ENCODE measurements around the gene GRID1. TPM values are rescaled to one million over a fixed set of nuclear protein-coding genes. Genes with fewer than 3 reads are reported as not detected.

Gene GRID1
- polyA plus RNA-seq, 1 donor (not counting 4 experiments of a cell fraction or from before 2014, with no cell fraction given): 0.01 TPM

DNA sequence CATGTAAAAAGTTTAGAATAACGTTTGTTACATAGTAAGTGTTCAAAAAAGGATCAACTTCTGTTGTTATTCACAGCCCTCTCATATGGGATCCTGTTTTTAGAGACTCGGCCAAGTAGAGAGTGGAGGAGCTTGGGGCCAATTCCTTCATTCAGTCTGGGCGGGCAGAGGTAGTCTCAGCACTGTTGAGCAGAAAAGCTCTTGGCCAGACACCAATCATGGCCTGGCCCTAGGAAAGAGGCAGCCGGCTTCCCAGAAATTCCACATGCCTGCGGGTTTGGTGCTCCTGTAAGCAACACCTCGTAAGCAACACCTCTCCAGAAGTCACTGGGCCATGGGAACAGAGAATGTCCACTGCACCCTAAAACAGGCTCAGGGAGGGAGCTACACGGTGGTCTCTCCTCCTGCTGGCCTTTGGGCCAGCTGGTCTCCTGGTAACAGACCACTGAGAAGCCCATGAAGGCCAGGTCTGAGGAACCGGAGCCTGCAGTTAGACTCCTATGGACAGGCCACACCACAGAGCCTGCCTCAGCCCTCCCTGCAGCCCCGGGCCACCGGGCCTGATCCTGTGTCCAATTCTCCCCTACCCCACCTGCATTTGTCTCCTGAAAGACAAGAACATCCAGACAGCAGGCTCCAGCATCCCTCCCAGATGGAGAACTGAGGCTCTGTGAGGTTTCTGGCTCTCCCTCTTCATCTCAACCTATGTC is 149.1 kb downstream of the GRID1 start:
- no peak overlapping the region for H2AFZ ChIP-seq (ENCODE audit: control insufficient read depth, low read length)
- H3K9me1 ChIP-seq (ENCODE audit: control insufficient read depth, extremely low read depth, insufficient read depth, low read length): no peaks in the 10 kb centered on the region
- H3K4me1 ChIP-seq (ENCODE audit: control insufficient read depth, extremely low read depth, insufficient read depth, low read length): no peaks in the 10 kb centered on the region
- no peaks in the 10 kb centered on the region for H4K20me1 ChIP-seq (ENCODE audit: control insufficient read depth, extremely low read depth, insufficient read depth, low read length)
- H3K4me2 ChIP-seq (ENCODE audit: control insufficient read depth, extremely low read depth, insufficient read depth, low read depth, low read length): no peak overlapping the region
- no peaks in the 10 kb centered on the region for H3K79me2 ChIP-seq (ENCODE audit: control insufficient read depth, insufficient read depth, low read length)
- no peaks in the 10 kb centered on the region for H3K36me3 ChIP-seq (ENCODE audit: control insufficient read depth in 2 of 2, extremely low read depth in 1 of 2, insufficient read depth in 2 of 2, low read length in 2 of 2)
- DNase-seq (ENCODE audit: low read depth, low spot score): no peak
- no peak overlapping the region for H3K27ac ChIP-seq (ENCODE audit: control insufficient read depth, insufficient read depth, low read length)
- no peak overlapping the region for H3K9ac ChIP-seq (ENCODE audit: control insufficient read depth, extremely low read depth, insufficient read depth, low read length)
- H3K9me3 ChIP-seq (ENCODE audit: control insufficient read depth, low read depth, low read length): no peaks in the 10 kb centered on the region
- H3K4me3 ChIP-seq (ENCODE audit: control insufficient read depth in 2 of 3, extremely low read depth in 1 of 3, insufficient read depth in 2 of 3, low read depth in 1 of 3, low read length in 3 of 3): no peak overlapping the region
- dilution Hi-C loops (cut with MboI; ENCODE audit: extremely low pct_ligation_motif_present, low sequenced_read_pairs): no loop called here
- TF ChIP-seq, protein P1, sequence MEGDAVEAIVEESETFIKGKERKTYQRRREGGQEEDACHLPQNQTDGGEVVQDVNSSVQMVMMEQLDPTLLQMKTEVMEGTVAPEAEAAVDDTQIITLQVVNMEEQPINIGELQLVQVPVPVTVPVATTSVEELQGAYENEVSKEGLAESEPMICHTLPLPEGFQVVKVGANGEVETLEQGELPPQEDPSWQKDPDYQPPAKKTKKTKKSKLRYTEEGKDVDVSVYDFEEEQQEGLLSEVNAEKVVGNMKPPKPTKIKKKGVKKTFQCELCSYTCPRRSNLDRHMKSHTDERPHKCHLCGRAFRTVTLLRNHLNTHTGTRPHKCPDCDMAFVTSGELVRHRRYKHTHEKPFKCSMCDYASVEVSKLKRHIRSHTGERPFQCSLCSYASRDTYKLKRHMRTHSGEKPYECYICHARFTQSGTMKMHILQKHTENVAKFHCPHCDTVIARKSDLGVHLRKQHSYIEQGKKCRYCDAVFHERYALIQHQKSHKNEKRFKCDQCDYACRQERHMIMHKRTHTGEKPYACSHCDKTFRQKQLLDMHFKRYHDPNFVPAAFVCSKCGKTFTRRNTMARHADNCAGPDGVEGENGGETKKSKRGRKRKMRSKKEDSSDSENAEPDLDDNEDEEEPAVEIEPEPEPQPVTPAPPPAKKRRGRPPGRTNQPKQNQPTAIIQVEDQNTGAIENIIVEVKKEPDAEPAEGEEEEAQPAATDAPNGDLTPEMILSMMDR (optimal IDR thresholded peaks at IDR 0.05 in 1 of 3, IDR thresholded peaks at IDR 0.05 in 1 of 3, conservative IDR thresholded peaks at IDR 0.05 in 1 of 3; ENCODE audit: extremely low read depth in 1 of 3, insufficient read depth in 2 of 3, low read length in 3 of 3): no peak
- TF ChIP-seq EZH2 (IDR thresholded peaks at IDR 0.05; ENCODE audit: low read length): no peak
- no peaks in the 10 kb centered on the region for H3K27me3 ChIP-seq (ENCODE audit: control insufficient read depth, extremely low read depth, insufficient read depth, low read length)
- FAIRE-seq: no peak

DNA sequence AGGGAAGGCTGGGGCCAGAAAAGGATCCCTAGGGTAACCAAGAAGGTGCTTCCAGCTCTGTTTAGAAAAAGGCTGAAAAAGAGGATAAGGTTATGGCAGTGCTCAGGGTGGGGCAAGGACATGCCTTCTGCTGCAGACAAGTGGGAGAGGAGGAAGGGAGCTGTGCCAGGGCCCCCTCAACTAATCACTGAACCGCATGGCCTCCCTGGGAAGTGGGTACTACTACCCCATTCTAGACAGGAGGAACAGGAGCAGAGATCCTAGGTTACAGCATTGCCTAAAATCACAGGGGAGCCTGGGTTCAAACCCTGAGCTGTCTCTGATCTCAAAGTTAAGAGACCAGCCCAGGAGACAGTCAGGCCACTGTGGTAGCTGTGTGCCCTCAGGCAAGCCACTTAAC is 149.7 kb downstream of the GRID1 start:
- H3K9me3 ChIP-seq (ENCODE audit: control insufficient read depth, low read depth, low read length): no peaks in the 10 kb centered on the region
- no peaks in the 10 kb centered on the region for H3K36me3 ChIP-seq (ENCODE audit: control insufficient read depth in 2 of 2, extremely low read depth in 1 of 2, insufficient read depth in 2 of 2, low read length in 2 of 2)
- H3K4me2 ChIP-seq (ENCODE audit: control insufficient read depth, extremely low read depth, insufficient read depth, low read depth, low read length): no peak overlapping the region
- dilution Hi-C loops (cut with MboI; ENCODE audit: extremely low pct_ligation_motif_present, low sequenced_read_pairs): no loop called here
- H3K9me1 ChIP-seq (ENCODE audit: control insufficient read depth, extremely low read depth, insufficient read depth, low read length): no peaks in the 10 kb centered on the region
- H3K4me3 ChIP-seq (ENCODE audit: control insufficient read depth in 2 of 3, extremely low read depth in 1 of 3, insufficient read depth in 2 of 3, low read depth in 1 of 3, low read length in 3 of 3): no peak overlapping the region
- H3K79me2 ChIP-seq (ENCODE audit: control insufficient read depth, insufficient read depth, low read length): no peaks in the 10 kb centered on the region
- H3K27ac ChIP-seq (ENCODE audit: control insufficient read depth, insufficient read depth, low read length): no peak overlapping the region
- TF ChIP-seq EZH2 (IDR thresholded peaks at IDR 0.05; ENCODE audit: low read length): no peak
- TF ChIP-seq, protein P1 (optimal IDR thresholded peaks at IDR 0.05 in 1 of 3, IDR thresholded peaks at IDR 0.05 in 1 of 3, conservative IDR thresholded peaks at IDR 0.05 in 1 of 3; ENCODE audit: extremely low read depth in 1 of 3, insufficient read depth in 2 of 3, low read length in 3 of 3): no peak
- no peak for DNase-seq (ENCODE audit: low read depth, low spot score)
- no peak for FAIRE-seq
- no peak overlapping the region for H3K9ac ChIP-seq (ENCODE audit: control insufficient read depth, extremely low read depth, insufficient read depth, low read length)
- no peaks in the 10 kb centered on the region for H4K20me1 ChIP-seq (ENCODE audit: control insufficient read depth, extremely low read depth, insufficient read depth, low read length)
- no peak overlapping the region for H2AFZ ChIP-seq (ENCODE audit: control insufficient read depth, low read length)
- no peaks in the 10 kb centered on the region for H3K27me3 ChIP-seq (ENCODE audit: control insufficient read depth, extremely low read depth, insufficient read depth, low read length)
- H3K4me1 ChIP-seq (ENCODE audit: control insufficient read depth, extremely low read depth, insufficient read depth, low read length): no peaks in the 10 kb centered on the region
